ENCODE data around the gene GASK1A. TPM values are rescaled to one million over a fixed set of nuclear protein-coding genes. Genes with fewer than 3 reads are reported as not detected.

The GASK1A gene
- total RNA-seq, 1 experiment from 2014 or later = 5.4 TPM

GRCh38 chr3:43073116-43073835 lies 94.2 kb downstream of the GASK1A start:
- Histone ChIP-seq H3K23me2 (ENCODE audit: insufficient read length, low read depth, low read length, poor library complexity, severe bottlenecking) (no peaks in the 10 kb centered on the region), H2BK20ac (ENCODE audit: low read depth, low read length, poor library complexity, severe bottlenecking) (no peak overlapping the region), H3K14ac (ENCODE audit: insufficient read depth, low read length) (no peak overlapping the region; the same call in 1 of the 2 replicates), H4K8ac (replicated peaks; ENCODE audit: insufficient read length, low read depth, low read length) (no peak overlapping the region), H2BK12ac (ENCODE audit: insufficient read length, low read depth, low read length) (no peak overlapping the region), H3K79me1 (ENCODE audit: insufficient read depth, low read depth, low read length, poor library complexity, severe bottlenecking) (no peaks in the 10 kb centered on the region), H4K20me1 (ENCODE audit: control insufficient read depth, insufficient read depth, insufficient read length) (no peaks in the 10 kb centered on the region), H3K79me2 (ENCODE audit: insufficient read depth, low read length) (no peaks in the 10 kb centered on the region), H2AK5ac (ENCODE audit: insufficient read length, low read length) (no peak overlapping the region), H3K9me3 (ENCODE audit: control insufficient read depth, low read depth, low read length) (no peaks in the 10 kb centered on the region), H2BK5ac (ENCODE audit: insufficient read length, low read length) (no peak overlapping the region), H3K4me1 (ENCODE audit: insufficient read depth, low read length) (no peaks in the 10 kb centered on the region), H3K56ac (ENCODE audit: insufficient read length, low read depth, low read length) (no peak overlapping the region), H2BK15ac (ENCODE audit: low read depth, low read length) (no peak overlapping the region), H3K9ac (ENCODE audit: extremely low read depth, insufficient read length, low read length) (no peak overlapping the region), H3K23ac (ENCODE audit: insufficient read length, low read depth, low read length) (no peak overlapping the region), H2AFZ (ENCODE audit: low read length) (no peak overlapping the region), H3K18ac (ENCODE audit: insufficient read length, low read depth, low read length) (no peak overlapping the region), H2BK120ac (ENCODE audit: low read depth, low read length, poor library complexity, severe bottlenecking) (no peak overlapping the region), H4K91ac (ENCODE audit: insufficient read length, low read depth, low read length) (no peak overlapping the region), H3K27ac (ENCODE audit: insufficient read length, low read depth, low read length) (no peak overlapping the region), H3K27me3 (ENCODE audit: insufficient read depth, low read length) (no peaks in the 10 kb centered on the region), H3K4me2 (ENCODE audit: insufficient read depth, insufficient read length, low read length) (no peak overlapping the region), H3T11ph (ENCODE audit: low read length) (no peak overlapping the region), H3K4ac (ENCODE audit: low read depth, low read length) (no peak overlapping the region), H4K5ac (ENCODE audit: insufficient read length, low read depth, low read length) (no peak overlapping the region)
- no peak for TF ChIP-seq CTCF (conservative IDR thresholded peaks at IDR 0.05)
- Mint-ChIP-seq H3K27me3 (ENCODE audit: low read depth) (peaks cover 1% of the 10 kb centered on the region), H3K36me3 (ENCODE audit: insufficient read depth in 1 of 3, low read depth in 3 of 3) (peaks cover 0 to 5% (median 0%) of the 10 kb centered on the region in 3 experiments; a peak in 2 of 7 replicates), H3K27ac (no peak overlapping the region), H3K9me3 (0 out of 5 replicates have a peak, but pooled peaks cover 0 to 4% of the 10 kb centered on the region in 2 experiments), H3K4me3 (no peak overlapping the region), H3K4me1 (no peaks in the 10 kb centered on the region)
- DNase-seq = no peak
- no CpG with 5 or more reads among the region's 7 CpGs for WGBS (ENCODE audit: extremely low coverage, insufficient read length, low lambda C conversion rate)

All from H9 (cell line).